Fibroblast of the aortic adventitia (primary cell): Measurements from ENCODE around the gene C1orf210. TPM values are rescaled to one million over a fixed set of nuclear protein-coding genes. Genes with fewer than 3 reads are reported as not detected.

Experiments
- DNase-seq: peaks from one replicate; pipeline ENCODE4 v3.0.0-alpha.2; 2010; ENCODE audit warnings: low read depth
- H3K4me3 ChIP-seq: 2 replicates; pipeline ENCODE4 v1.5.1; 2011; ENCODE audit warnings: low read depth, mild to moderate bottlenecking, control low read depth, low read length, moderate library complexity
- CTCF ChIP-seq: IDR thresholded peaks from 2 replicates; pipeline ENCODE4 v1.5.1; 2011; ENCODE audit warnings: mild to moderate bottlenecking, low read length, control low read depth, inconsistent platforms; ENCODE audit not compliant: insufficient read depth
- total RNA-seq: library from RNA; depleted of rRNA; stranded (reverse); fragments of >200 nt; gene quantifications from 2 replicates; pipeline ENCODE4 v1.2.3, GENCODE V29; 2012; ENCODE audit warnings: low replicate concordance

Gene C1orf210
- total RNA-seq, 1 donor: not detected

- DNase-seq: no peak
- TF ChIP-seq CTCF: no peak
- H3K4me3 ChIP-seq: no peak overlapping the region
Measured at GRCh38 chr1:43312212-43312623, 26.8 kb upstream of the C1orf210 start.

- DNase-seq: no peak
- no peak overlapping the region for H3K4me3 ChIP-seq
- no peak for TF ChIP-seq CTCF
Measured at GRCh38 chr1:43311521-43311920, 26.1 kb upstream of the C1orf210 start.

GRCh38 chr1:43309405-43310025 lies 24.1 kb upstream of the C1orf210 start:
- DNase-seq: no peak
- TF ChIP-seq CTCF: no peak
- no peak overlapping the region for H3K4me3 ChIP-seq

- DNase-seq: no peak
- no peak for TF ChIP-seq CTCF
- H3K4me3 ChIP-seq: no peak overlapping the region
Measured at GRCh38 chr1:43308635-43309404, 23.4 kb upstream of the C1orf210 start.

GRCh38 chr1:43307458-43308158 lies 22.2 kb upstream of the C1orf210 start:
- no peak overlapping the region for H3K4me3 ChIP-seq
- DNase-seq: no peak
- no peak for TF ChIP-seq CTCF

GRCh38 chr1:43306688-43307457 lies 21.5 kb upstream of the C1orf210 start:
- no peak overlapping the region for H3K4me3 ChIP-seq
- no peak for DNase-seq
- TF ChIP-seq CTCF: no peak
